Uterus (tissue), 4 donors: ENCODE data around the gene LRRC57. TPM values are rescaled to one million over a fixed set of nuclear protein-coding genes. Genes with fewer than 3 reads are reported as not detected.

Experiments
- DNase-seq, 2 donors: peaks; one replicate each; pipeline ENCODE4 v3.0.0-alpha.2; 2019 to 2020
- H3K27ac ChIP-seq, 2 donors: fragments of 200-600 bp; sonication (generic); 1 replicate in 1 of 2; 2 replicates in 1 of 2; pipeline ENCODE4 v1.5.1; 2016 to 2018
- H3K27me3 ChIP-seq, 2 donors: fragments of 200-600 bp; sonication (generic); one replicate each; pipeline ENCODE4 v1.5.1; 2018 to 2019; ENCODE audit warnings: control low read depth in 1 of 2
- H3K36me3 ChIP-seq, 2 donors: fragments of 200-600 bp; sonication (generic); one replicate each; pipeline ENCODE4 v1.5.1; 2019; ENCODE audit warnings: control low read depth in 1 of 2
- H3K4me1 ChIP-seq, 2 donors: fragments of 200-600 bp; sonication (generic); one replicate each; pipeline ENCODE4 v1.5.1; 2018 to 2019; ENCODE audit warnings: control low read depth in 1 of 2
- H3K4me3 ChIP-seq, 2 donors: fragments of 200-600 bp; sonication (generic); 1 replicate in 1 of 2; 2 replicates in 1 of 2; pipeline ENCODE4 v1.5.1; 2018 to 2019; ENCODE audit warnings: mild to moderate bottlenecking in 1 of 2
- H3K9me3 ChIP-seq, 2 donors: fragments of 200-600 bp; sonication (generic); one replicate each; pipeline ENCODE4 v1.5.1; 2019; ENCODE audit warnings: control low read depth in 1 of 2
- POLR2A ChIP-seq, 2 donors: fragments of 450-650 bp; IDR thresholded peaks; one replicate each; pipeline ENCODE4 v1.6.1; 2016; ENCODE audit warnings: antibody characterized with exemption in 2 of 2, mild to moderate bottlenecking in 1 of 2, moderate library complexity in 1 of 2
- intact Hi-C: fragments of 100-400 bp; cut with DNase I; formaldehyde crosslinking; loops from one replicate; pipeline ENCODE4 v1.15.1; 2023; ENCODE audit warnings: low total_unique reads
- total RNA-seq, 4 donors: library from RNA; depleted of rRNA in 3 of 4; stranded (reverse); fragments of >200 nt in 3 of 4; gene quantifications; one replicate each; pipeline versions ENCODE4 v1.1.0 to v1.2.4, GENCODE V29; 2014 to 2023
- TF ChIP-seq, protein P1 (sequence below), 4 experiments: fragments of 200-600 bp in 2 of 4; fragments of 450-650 bp in 2 of 4; sonication (generic) in 2 of 4; IDR thresholded peaks; one replicate each; pipeline ENCODE4 v1.5.1; 2016 to 2019; ENCODE audit warnings: antibody characterized with exemption in 4 of 4, mild to moderate bottlenecking in 2 of 4, moderate library complexity in 1 of 4
- donor health status: DM: yes; HTN: yes; CAD: no.

LRRC57 gene
- total RNA-seq, 4 donors from 2014 or later = 8.7 to 27.1 (median 21.9) TPM

DNA sequence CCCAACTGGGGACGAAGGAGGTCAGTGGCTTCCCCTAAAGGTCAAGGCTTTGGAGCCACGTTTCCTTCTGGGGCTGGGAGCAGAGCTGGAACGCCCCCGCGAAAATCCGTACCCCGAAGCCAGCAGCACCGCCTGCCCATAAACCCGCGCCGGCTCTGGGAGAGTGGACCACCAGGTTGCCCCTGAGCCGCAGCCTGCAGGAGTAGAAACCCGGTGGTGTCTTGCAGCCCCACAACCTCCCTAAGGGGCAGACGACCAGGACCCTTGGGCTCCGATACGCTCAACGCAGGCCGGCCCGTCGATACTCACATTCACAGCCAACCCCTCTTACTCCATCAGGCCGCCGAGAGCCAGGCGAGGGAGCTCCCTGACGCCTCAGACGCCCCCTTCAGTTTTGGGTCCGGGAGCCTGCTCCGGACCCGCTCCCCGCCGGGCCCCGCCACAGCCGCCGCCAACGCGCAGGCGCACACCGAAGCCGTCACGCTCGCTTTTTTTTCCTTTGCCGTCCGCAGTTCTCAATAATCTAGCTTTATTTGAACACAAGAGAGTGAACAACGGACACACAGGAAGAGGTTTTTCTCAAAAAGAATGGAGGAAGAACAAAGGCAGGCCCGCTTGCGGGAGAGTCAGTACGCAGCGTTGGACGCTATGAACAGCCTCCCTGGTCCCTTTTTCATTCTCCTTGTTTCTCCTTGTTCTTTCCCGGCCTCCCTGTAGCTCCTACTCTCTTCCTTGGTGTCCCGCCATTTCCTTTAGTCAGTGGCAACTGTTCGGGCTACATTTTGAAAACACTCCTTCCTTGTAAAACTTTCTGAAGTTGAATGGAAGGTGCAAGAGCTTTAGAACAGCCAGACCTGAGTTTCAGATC lies 57.7 kb downstream of the LRRC57 start, which contains the start of gene ZNF106:
TSS of gene ZNF106 (minus strand) at position 471 of the 868 bp plus-strand sequence. CDS start 18,852 bp downstream, outside the sequence.
- DNase-seq = peak; percentile 88 to 91
- Histone ChIP-seq H3K4me1 (peaks cover 0 to 5% of the 10 kb centered on the region in 2 donors), H3K27ac (peak within 1 kb of the TSS; percentile 92 to 99), H3K27me3 (no peaks in the 10 kb centered on the region), H3K36me3 (no peaks in the 10 kb centered on the region), H3K4me3 (peak within 1 kb of the TSS; percentile 78 to 96), H3K9me3 (no peaks in the 10 kb centered on the region)
- intact Hi-C loops = no loop called here
- TF ChIP-seq, protein P1, sequence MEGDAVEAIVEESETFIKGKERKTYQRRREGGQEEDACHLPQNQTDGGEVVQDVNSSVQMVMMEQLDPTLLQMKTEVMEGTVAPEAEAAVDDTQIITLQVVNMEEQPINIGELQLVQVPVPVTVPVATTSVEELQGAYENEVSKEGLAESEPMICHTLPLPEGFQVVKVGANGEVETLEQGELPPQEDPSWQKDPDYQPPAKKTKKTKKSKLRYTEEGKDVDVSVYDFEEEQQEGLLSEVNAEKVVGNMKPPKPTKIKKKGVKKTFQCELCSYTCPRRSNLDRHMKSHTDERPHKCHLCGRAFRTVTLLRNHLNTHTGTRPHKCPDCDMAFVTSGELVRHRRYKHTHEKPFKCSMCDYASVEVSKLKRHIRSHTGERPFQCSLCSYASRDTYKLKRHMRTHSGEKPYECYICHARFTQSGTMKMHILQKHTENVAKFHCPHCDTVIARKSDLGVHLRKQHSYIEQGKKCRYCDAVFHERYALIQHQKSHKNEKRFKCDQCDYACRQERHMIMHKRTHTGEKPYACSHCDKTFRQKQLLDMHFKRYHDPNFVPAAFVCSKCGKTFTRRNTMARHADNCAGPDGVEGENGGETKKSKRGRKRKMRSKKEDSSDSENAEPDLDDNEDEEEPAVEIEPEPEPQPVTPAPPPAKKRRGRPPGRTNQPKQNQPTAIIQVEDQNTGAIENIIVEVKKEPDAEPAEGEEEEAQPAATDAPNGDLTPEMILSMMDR (IDR thresholded peaks at IDR 0.05) = peak in 2 of 4 experiments; percentile 5 to 15
- TF ChIP-seq POLR2A (IDR thresholded peaks at IDR 0.05) = peak; percentile 91 to 92

DNA sequence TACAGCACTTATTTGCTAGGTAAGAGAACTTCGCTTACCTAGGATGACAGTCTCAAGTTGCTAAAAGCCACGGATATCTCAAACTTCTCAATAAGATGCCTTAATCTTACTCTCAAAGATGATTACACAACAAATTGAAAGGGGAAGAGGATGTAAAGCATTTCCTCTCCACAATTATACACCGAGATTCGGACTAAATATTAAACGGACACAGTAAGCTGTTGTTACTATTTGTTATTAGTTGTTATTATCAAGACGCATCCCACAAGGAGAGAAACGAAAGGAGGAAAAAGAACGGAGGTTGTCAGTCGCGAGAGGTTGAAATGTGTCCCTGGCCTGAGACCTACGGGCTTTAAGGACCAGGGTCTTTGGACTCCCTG lies 58.3 kb downstream of the LRRC57 start:
- Histone ChIP-seq H3K9me3 (no peaks in the 10 kb centered on the region), H3K27ac (peak overlapping the region; percentile 92 to 99), H3K36me3 (no peaks in the 10 kb centered on the region), H3K27me3 (no peaks in the 10 kb centered on the region), H3K4me3 (peak overlapping the region; percentile 78 to 96), H3K4me1 (peaks cover 0 to 5% of the 10 kb centered on the region in 2 donors)
- intact Hi-C loops = no loop called here
- TF ChIP-seq, protein P1 (IDR thresholded peaks at IDR 0.05) = no peak
- TF ChIP-seq POLR2A (IDR thresholded peaks at IDR 0.05) = no peak
- no peak for DNase-seq

Other genes with a start within 250 kb of the LRRC57 start
- gene CAPN3, start 189.3 kb downstream of the LRRC57 start, total RNA-seq = 10 to 100 TPM in 2 of 4 donors, 1 to 10 TPM in 1, under 1 TPM in 1; 0.29 to 17.4 (median 9.4) TPM
- 10 to 100 TPM; 56.6 to 95.0 (median 72.0) TPM for gene ZNF106, start 57.7 kb downstream of the LRRC57 start, total RNA-seq
- gene SNAP23, start 53.2 kb downstream of the LRRC57 start, total RNA-seq = 100 to 1,000 TPM in 1 of 4 donors, 10 to 100 TPM in 3; 79.1 to 155 (median 84.2) TPM
- 10 to 100 TPM in 2 of 4 donors, 1 to 10 TPM in 2; 3.5 to 28.1 (median 14.6) TPM for gene HAUS2, start within 50 bp of the LRRC57 start, total RNA-seq
- 10 to 100 TPM; 22.8 to 67.2 (median 25.2) TPM for gene STARD9, start 26.8 kb upstream of the LRRC57 start, total RNA-seq
- 10 to 100 TPM; 11.3 to 31.2 (median 19.5) TPM for gene CDAN1, start 188.3 kb upstream of the LRRC57 start, total RNA-seq